SK-N-MC (cell line): ENCODE results near the gene MPHOSPH9.

Source experiments
- EZH2 ChIP-seq: fragments of 200-600 bp; sonication (generic); IDR thresholded peaks from one replicate; pipeline ENCODE4 v1.6.1; 2017; ENCODE audit warnings: antibody characterized with exemption
- POLR2AphosphoS5 ChIP-seq: IDR thresholded peaks from 2 replicates; pipeline ENCODE4 v1.6.1; 2012; ENCODE audit warnings: mild to moderate bottlenecking, low read depth, low read length, borderline replicate concordance

DNA sequence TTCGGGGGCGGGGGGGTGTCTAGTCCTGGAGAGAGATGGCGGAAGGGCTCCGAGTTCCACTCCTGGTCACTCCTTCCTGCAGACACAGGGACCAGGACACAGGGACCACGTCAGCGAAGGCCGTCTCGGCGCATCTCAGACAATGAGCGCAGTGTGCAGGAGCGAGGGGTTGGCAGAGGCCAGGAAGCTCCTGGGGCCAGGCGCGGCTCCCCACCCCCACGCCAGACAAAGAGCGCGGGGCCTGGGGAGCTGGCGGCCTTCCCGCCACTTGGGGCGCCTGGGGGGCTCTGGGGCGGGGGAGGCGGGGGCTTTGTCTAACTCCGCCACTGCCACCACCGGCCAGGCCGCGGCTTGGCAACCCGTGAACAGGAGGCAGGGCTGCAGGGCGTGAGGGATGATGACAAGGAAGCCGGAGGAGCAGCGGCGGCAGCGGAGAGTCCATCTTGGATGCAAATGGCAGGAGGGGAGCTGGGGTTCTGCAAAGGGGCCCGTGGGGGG is 36.5 kb upstream of the MPHOSPH9 start:
- TF ChIP-seq POLR2AphosphoS5 (no peak), EZH2 (no peak)
